Measurements from ENCODE around the gene PLCH2. TPM values are rescaled to one million over a fixed set of nuclear protein-coding genes. Genes with fewer than 3 reads are reported as not detected.

The PLCH2 gene
- total RNA-seq, 1 donor from 2014 or later, result not detected

DNA sequence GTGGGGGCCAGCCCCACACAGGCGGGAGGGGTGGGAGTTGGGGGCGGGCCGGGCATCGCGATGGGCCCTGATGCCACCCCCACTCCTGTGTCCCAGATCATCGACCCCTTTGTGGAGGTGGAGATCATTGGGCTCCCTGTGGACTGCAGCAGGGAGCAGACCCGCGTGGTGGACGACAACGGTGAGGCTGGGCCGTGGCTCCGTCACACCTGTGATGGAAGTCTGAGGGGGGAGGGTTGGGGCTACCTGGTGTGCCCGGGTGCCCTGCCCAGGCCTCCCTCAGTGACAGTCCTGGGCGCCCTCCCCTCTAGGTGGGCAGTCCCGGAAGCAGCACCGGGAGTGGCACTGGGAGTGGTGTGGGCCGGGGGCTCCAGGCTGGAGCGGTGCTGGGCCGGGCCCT, 22.6 kb downstream of the PLCH2 start:
- DNase-seq (ENCODE audit: low spot score, unreplicated experiment), result no peak
- H3K4me1 Mint-ChIP-seq (ENCODE audit: low read depth), result no peaks in the 10 kb centered on the region
- TF ChIP-seq, protein P1, sequence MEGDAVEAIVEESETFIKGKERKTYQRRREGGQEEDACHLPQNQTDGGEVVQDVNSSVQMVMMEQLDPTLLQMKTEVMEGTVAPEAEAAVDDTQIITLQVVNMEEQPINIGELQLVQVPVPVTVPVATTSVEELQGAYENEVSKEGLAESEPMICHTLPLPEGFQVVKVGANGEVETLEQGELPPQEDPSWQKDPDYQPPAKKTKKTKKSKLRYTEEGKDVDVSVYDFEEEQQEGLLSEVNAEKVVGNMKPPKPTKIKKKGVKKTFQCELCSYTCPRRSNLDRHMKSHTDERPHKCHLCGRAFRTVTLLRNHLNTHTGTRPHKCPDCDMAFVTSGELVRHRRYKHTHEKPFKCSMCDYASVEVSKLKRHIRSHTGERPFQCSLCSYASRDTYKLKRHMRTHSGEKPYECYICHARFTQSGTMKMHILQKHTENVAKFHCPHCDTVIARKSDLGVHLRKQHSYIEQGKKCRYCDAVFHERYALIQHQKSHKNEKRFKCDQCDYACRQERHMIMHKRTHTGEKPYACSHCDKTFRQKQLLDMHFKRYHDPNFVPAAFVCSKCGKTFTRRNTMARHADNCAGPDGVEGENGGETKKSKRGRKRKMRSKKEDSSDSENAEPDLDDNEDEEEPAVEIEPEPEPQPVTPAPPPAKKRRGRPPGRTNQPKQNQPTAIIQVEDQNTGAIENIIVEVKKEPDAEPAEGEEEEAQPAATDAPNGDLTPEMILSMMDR (IDR thresholded peaks at IDR 0.05; ENCODE audit: unreplicated experiment), result no peak
- no peak overlapping the region for H3K4me3 Mint-ChIP-seq (ENCODE audit: low read depth)
- H3K27ac Mint-ChIP-seq, result no peak overlapping the region
- no peaks in the 10 kb centered on the region for H3K9me3 Mint-ChIP-seq (ENCODE audit: low read depth)
- H3K36me3 Mint-ChIP-seq (ENCODE audit: insufficient read depth), result no peaks in the 10 kb centered on the region
- no peaks in the 10 kb centered on the region for H3K27me3 Mint-ChIP-seq

DNA sequence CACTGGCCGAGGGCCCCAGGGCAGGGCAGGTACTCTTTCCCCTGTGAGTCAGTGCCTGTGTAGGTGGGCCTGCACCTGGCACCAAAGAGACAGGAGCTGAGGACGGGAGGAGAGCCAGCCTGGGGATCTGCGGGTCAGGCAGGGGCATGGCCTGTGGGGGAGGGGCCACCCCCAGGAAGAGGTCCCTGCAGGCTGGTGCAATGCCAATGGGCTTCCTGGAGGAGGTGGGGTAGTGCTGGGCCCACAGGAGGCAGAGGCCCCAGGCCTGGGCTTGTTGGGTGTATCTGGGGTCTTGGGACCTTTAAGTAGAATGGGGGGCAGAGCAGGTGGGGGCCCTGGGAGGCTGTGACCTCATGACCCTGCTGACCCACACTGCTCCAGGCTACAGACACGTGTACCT, 23.2 kb downstream of the PLCH2 start:
- no peak for DNase-seq (ENCODE audit: low spot score, unreplicated experiment)
- TF ChIP-seq, protein P1 (IDR thresholded peaks at IDR 0.05; ENCODE audit: unreplicated experiment), result no peak
- Mint-ChIP-seq H3K27ac (no peak overlapping the region), H3K4me1 (ENCODE audit: low read depth) (no peaks in the 10 kb centered on the region), H3K4me3 (ENCODE audit: low read depth) (no peak overlapping the region), H3K36me3 (ENCODE audit: insufficient read depth) (no peaks in the 10 kb centered on the region), H3K9me3 (ENCODE audit: low read depth) (no peaks in the 10 kb centered on the region), H3K27me3 (no peaks in the 10 kb centered on the region)

DNA sequence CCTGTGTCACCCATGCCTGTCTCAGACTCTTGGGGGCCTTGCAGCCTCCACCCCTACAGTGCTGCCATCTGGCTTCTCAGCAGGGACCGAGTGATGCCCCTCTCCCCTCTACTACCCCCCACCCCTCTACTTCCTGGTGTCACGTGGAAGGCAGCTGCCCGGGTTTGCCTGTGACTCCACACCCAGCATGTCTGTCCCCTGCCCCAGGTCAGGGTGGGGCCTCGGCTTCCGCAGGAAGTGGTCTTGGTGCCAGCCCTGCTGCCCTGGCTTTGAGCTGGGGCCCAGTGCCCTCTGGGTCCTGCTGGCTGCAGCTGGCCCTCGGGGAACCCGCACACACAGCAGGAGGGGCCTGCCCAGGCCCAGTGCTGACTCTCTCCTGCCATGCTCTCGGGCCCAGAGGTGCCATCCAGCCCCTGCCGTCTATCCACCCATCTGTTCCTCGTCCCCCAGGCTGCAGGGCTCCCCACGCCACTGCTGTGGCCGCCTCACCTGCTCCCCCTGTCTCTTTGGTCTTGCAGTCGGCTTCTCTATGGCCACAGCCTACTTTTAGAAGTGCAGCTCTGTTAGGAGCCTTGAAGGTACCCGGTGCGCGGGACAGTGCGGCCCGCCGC, 24.0 kb downstream of the PLCH2 start:
- TF ChIP-seq, protein P1 (IDR thresholded peaks at IDR 0.05; ENCODE audit: unreplicated experiment), result no peak
- no peak for DNase-seq (ENCODE audit: low spot score, unreplicated experiment)
- Mint-ChIP-seq H3K4me3 (ENCODE audit: low read depth) (no peak overlapping the region), H3K9me3 (ENCODE audit: low read depth) (no peaks in the 10 kb centered on the region), H3K27me3 (no peaks in the 10 kb centered on the region), H3K36me3 (ENCODE audit: insufficient read depth) (no peaks in the 10 kb centered on the region), H3K4me1 (ENCODE audit: low read depth) (no peaks in the 10 kb centered on the region), H3K27ac (no peak overlapping the region)

DNA sequence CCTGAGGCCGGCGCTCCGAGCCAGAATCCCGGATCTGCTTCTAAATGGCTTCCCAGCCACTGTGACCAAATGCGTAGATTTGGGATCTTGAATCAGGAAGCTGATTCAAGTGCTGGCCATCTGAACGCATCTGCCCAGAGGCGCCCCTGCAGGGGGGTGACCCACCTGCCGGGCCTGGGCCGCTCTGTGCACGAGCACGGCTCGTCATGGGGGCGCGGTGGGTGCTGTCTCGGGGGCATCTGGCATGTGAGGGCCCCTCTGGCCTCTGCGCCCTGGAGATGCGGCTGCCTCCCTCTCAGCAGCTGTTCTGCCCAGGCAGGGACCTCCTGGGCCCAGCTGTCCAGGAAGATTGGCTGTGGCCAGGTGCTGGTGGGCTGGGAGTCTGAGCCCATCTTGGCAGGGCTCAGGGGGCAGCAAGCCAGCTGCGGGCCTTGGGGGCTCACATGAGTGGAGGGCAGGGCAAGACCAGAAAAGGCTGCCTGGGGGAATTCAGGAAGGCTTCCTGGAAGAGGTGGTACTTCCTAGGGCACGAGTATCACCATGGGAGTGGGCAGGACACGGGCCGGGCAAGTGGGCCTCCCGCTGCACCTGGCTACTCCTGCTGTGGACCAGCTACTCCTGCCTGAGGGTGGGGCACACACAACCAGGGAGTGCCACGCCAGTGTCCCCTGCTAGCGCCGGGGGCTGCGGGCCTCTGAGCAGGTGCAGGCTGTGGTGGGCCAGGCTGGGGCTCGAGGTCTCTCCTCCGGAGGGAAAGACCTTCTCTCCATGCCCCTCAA, 25.1 kb downstream of the PLCH2 start:
- Mint-ChIP-seq H3K36me3 (ENCODE audit: insufficient read depth) (no peaks in the 10 kb centered on the region), H3K4me1 (ENCODE audit: low read depth) (no peaks in the 10 kb centered on the region), H3K27ac (no peak overlapping the region), H3K4me3 (ENCODE audit: low read depth) (no peak overlapping the region), H3K27me3 (no peaks in the 10 kb centered on the region), H3K9me3 (ENCODE audit: low read depth) (no peaks in the 10 kb centered on the region)
- TF ChIP-seq, protein P1 (IDR thresholded peaks at IDR 0.05; ENCODE audit: unreplicated experiment), result no peak
- no peak for DNase-seq (ENCODE audit: low spot score, unreplicated experiment)

DNA sequence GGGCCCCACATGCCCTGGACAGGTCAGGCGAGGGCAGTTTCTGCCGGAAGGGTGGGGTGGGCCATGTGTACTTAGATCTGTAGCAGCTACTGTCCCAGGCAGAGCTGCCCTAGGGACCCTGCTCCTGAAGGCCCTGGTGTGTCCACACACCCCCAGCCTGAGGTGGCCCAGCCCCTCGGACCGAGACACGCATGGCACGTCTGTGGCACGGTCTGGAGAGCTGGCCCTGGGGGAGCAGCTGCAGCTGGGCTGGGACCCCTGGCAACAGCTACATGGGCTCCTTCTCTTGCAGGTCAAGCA, 25.7 kb downstream of the PLCH2 start:
- TF ChIP-seq, protein P1 (IDR thresholded peaks at IDR 0.05; ENCODE audit: unreplicated experiment), result no peak
- Mint-ChIP-seq H3K27me3 (no peaks in the 10 kb centered on the region), H3K36me3 (ENCODE audit: insufficient read depth) (no peaks in the 10 kb centered on the region), H3K9me3 (ENCODE audit: low read depth) (no peaks in the 10 kb centered on the region), H3K4me1 (ENCODE audit: low read depth) (no peaks in the 10 kb centered on the region), H3K4me3 (ENCODE audit: low read depth) (no peak overlapping the region), H3K27ac (no peak overlapping the region)
- no peak for DNase-seq (ENCODE audit: low spot score, unreplicated experiment)

Data from progenitor cell of endocrine pancreas (in vitro differentiated cells).